Renal cortical epithelial cell (primary cell): ENCODE data around the gene FAM174A. TPM values are rescaled to one million over a fixed set of nuclear protein-coding genes. Genes with fewer than 3 reads are reported as not detected.
"Not testable (repeated sequence)": the region's sequence is repeated elsewhere in the genome, so short reads cannot be mapped to it uniquely, and the experiment has no call there.

Source experiments
- DNase-seq: peaks from one replicate; pipeline ENCODE4 v3.0.0-alpha.2; 2011; ENCODE audit warnings: low read depth
- total RNA-seq: library from RNA; depleted of rRNA; stranded (reverse); fragments of >200 nt; gene quantifications from 2 replicates; pipeline ENCODE4 v1.2.3, GENCODE V29; 2014

Gene FAM174A
- total RNA-seq, 1 donor from 2014 or later, result 25.8 TPM

GRCh38 chr5:100576217-100576751, 41.1 kb downstream of the FAM174A start:
- no peak for DNase-seq

GRCh38 chr5:100577506-100577905, 42.3 kb downstream of the FAM174A start:
- DNase-seq, result no peak

GRCh38 chr5:100584069-100584468, 48.9 kb downstream of the FAM174A start:
- DNase-seq, result no peak

GRCh38 chr5:100584889-100585288, 49.7 kb downstream of the FAM174A start:
- no peak for DNase-seq

- peak; percentile 45 for DNase-seq
Measured at GRCh38 chr5:100590867-100591266, 55.7 kb downstream of the FAM174A start.

- peak; percentile 93 for DNase-seq
Measured at GRCh38 chr5:100595152-100595811, 60.1 kb downstream of the FAM174A start.

- no peak for DNase-seq
Measured at GRCh38 chr5:100595812-100596173, 60.6 kb downstream of the FAM174A start.

- DNase-seq, result no peak
Measured at GRCh38 chr5:100598446-100598845, 63.3 kb downstream of the FAM174A start.

- no peak for DNase-seq
Measured at GRCh38 chr5:100600298-100600994, 65.3 kb downstream of the FAM174A start.

GRCh38 chr5:100603141-100603540, 68.0 kb downstream of the FAM174A start:
- no peak for DNase-seq

- DNase-seq, result not testable (repeated sequence)
Measured at GRCh38 chr5:100604021-100604420, 68.8 kb downstream of the FAM174A start.

GRCh38 chr5:100609594-100609993, 74.4 kb downstream of the FAM174A start:
- DNase-seq, result no peak

- no peak for DNase-seq
Measured at GRCh38 chr5:100614308-100614707, 79.1 kb downstream of the FAM174A start.

GRCh38 chr5:100615362-100615761, 80.2 kb downstream of the FAM174A start:
- no peak for DNase-seq

GRCh38 chr5:100616291-100616690, 81.1 kb downstream of the FAM174A start:
- no peak for DNase-seq

- DNase-seq, result no peak
Measured at GRCh38 chr5:100616981-100617380, 81.8 kb downstream of the FAM174A start.

GRCh38 chr5:100623719-100624118, 88.5 kb downstream of the FAM174A start:
- peak; percentile 55 for DNase-seq

GRCh38 chr5:100634937-100635534, 99.9 kb downstream of the FAM174A start:
- DNase-seq, result no peak
